H9 (cell line): Measurements from ENCODE around the gene C19orf47. TPM values are rescaled to one million over a fixed set of nuclear protein-coding genes. Genes with fewer than 3 reads are reported as not detected.

ENCODE experiments used
- DNase-seq: peaks from one replicate; pipeline ENCODE4 v3.0.0-alpha.2; 2017
- H2AFZ ChIP-seq: one replicate; pipeline ENCODE4 v1.6.1; 2013; ENCODE audit warnings: mild to moderate bottlenecking, low read length, control low read depth, moderate library complexity
- H2AK5ac ChIP-seq: 2 replicates; pipeline ENCODE4 v1.6.1; 2013; ENCODE audit warnings: low read length, control low read depth, mixed read lengths; ENCODE audit not compliant: insufficient read length
- H2BK120ac ChIP-seq: one replicate; pipeline ENCODE4 v1.6.1; 2013; ENCODE audit warnings: low read depth, mild to moderate bottlenecking, low read length, control low read depth, inconsistent platforms; ENCODE audit not compliant: poor library complexity, severe bottlenecking
- H2BK12ac ChIP-seq: 2 replicates; pipeline ENCODE4 v1.6.1; 2013; ENCODE audit warnings: low read length, control low read depth, mixed read lengths, low read depth; ENCODE audit not compliant: insufficient read length
- H2BK15ac ChIP-seq: 2 replicates; pipeline ENCODE4 v1.6.1; 2013; ENCODE audit warnings: low read depth, low read length, control low read depth
- H2BK20ac ChIP-seq: one replicate; pipeline ENCODE4 v1.6.1; 2013; ENCODE audit warnings: low read depth, mild to moderate bottlenecking, low read length, control low read depth, inconsistent platforms; ENCODE audit not compliant: poor library complexity, severe bottlenecking
- H2BK5ac ChIP-seq: 2 replicates; pipeline ENCODE4 v1.6.1; 2013; ENCODE audit warnings: low read length, control low read depth, mixed read lengths; ENCODE audit not compliant: insufficient read length
- H3K14ac ChIP-seq: 2 replicates; pipeline ENCODE4 v1.6.1; 2013; ENCODE audit warnings: low read length, control low read depth; ENCODE audit not compliant: insufficient read depth
- H3K18ac ChIP-seq: 2 replicates; pipeline ENCODE4 v1.6.1; 2013; ENCODE audit warnings: low read depth, mild to moderate bottlenecking, mixed read lengths, low read length, control low read depth; ENCODE audit not compliant: insufficient read length
- H3K23ac ChIP-seq: 2 replicates; pipeline ENCODE4 v1.6.1; 2013; ENCODE audit warnings: low read length, control low read depth, mixed read lengths, low read depth; ENCODE audit not compliant: insufficient read length
- H3K23me2 ChIP-seq: 2 replicates; pipeline ENCODE4 v1.6.1; 2013; ENCODE audit warnings: low read depth, mild to moderate bottlenecking, mixed read lengths, low read length, control low read depth; ENCODE audit not compliant: insufficient read length, poor library complexity, severe bottlenecking
- H3K27ac ChIP-seq: 2 replicates; pipeline ENCODE4 v1.5.1; 2013; ENCODE audit warnings: low read length, control low read depth, mixed read lengths, low read depth; ENCODE audit not compliant: insufficient read length
- H3K27me3 ChIP-seq: 2 replicates; pipeline ENCODE4 v1.6.1; 2013; ENCODE audit warnings: low read length, control low read depth, inconsistent platforms; ENCODE audit not compliant: insufficient read depth
- H3K4ac ChIP-seq: 2 replicates; pipeline ENCODE4 v1.6.1; 2013; ENCODE audit warnings: low read depth, mild to moderate bottlenecking, control low read depth, inconsistent platforms, low read length, moderate library complexity
- H3K4me1 ChIP-seq: 2 replicates; pipeline ENCODE4 v1.6.1; 2013; ENCODE audit warnings: low read length, control low read depth, inconsistent platforms; ENCODE audit not compliant: insufficient read depth
- H3K4me2 ChIP-seq: 2 replicates; pipeline ENCODE4 v1.6.1; 2013; ENCODE audit warnings: low read length, control low read depth, mixed read lengths; ENCODE audit not compliant: insufficient read length, insufficient read depth
- H3K56ac ChIP-seq: 2 replicates; pipeline ENCODE4 v1.6.1; 2013; ENCODE audit warnings: low read depth, mild to moderate bottlenecking, mixed read lengths, low read length, control low read depth; ENCODE audit not compliant: insufficient read length
- H3K79me1 ChIP-seq: 2 replicates; pipeline ENCODE4 v1.6.1; 2013; ENCODE audit warnings: low read depth, mild to moderate bottlenecking, moderate library complexity, low read length, control low read depth, inconsistent platforms; ENCODE audit not compliant: insufficient read depth, poor library complexity, severe bottlenecking
- H3K79me2 ChIP-seq: 2 replicates; pipeline ENCODE4 v1.6.1; 2013; ENCODE audit warnings: low read length, control low read depth, inconsistent platforms; ENCODE audit not compliant: insufficient read depth
- H3K9ac ChIP-seq: 2 replicates; pipeline ENCODE4 v1.6.1; 2013; ENCODE audit warnings: low read length, control low read depth, mixed read lengths; ENCODE audit not compliant: insufficient read length; ENCODE audit errors: extremely low read depth
- H3K9me3 ChIP-seq: one replicate; pipeline ENCODE4 v1.6.1; 2013; ENCODE audit warnings: low read depth, low read length, inconsistent platforms; ENCODE audit not compliant: control insufficient read depth
- H3T11ph ChIP-seq: one replicate; pipeline ENCODE4 v1.6.1; 2013; ENCODE audit warnings: mild to moderate bottlenecking, low read length, control low read depth, inconsistent platforms
- H4K20me1 ChIP-seq: one replicate; pipeline ENCODE4 v1.6.1; 2013; ENCODE audit not compliant: control insufficient read depth, insufficient read length, insufficient read depth
- H4K5ac ChIP-seq: 2 replicates; pipeline ENCODE4 v1.6.1; 2013; ENCODE audit warnings: low read depth, mild to moderate bottlenecking, mixed read lengths, low read length, control low read depth; ENCODE audit not compliant: insufficient read length
- H4K8ac ChIP-seq: replicated peaks from 2 replicates; pipeline ENCODE4 v1.6.1; 2013; ENCODE audit warnings: low read length, control low read depth, mixed read lengths, low read depth; ENCODE audit not compliant: insufficient read length
- H4K91ac ChIP-seq: 2 replicates; pipeline ENCODE4 v1.6.1; 2013; ENCODE audit warnings: low read depth, mild to moderate bottlenecking, moderate library complexity, mixed read lengths, low read length, control low read depth; ENCODE audit not compliant: insufficient read length
- H3K27ac Mint-ChIP-seq, 3 experiments: 2 replicates in 2 of 3; 3 replicates in 1 of 3; pipeline ENCODE4 v1.8.0; 2020 to 2021; ENCODE audit warnings: mixed read lengths in 3 of 3, mild to moderate bottlenecking in 1 of 3, moderate library complexity in 1 of 3
- H3K27me3 Mint-ChIP-seq: 2 replicates; pipeline ENCODE4 v1.8.0; 2021; ENCODE audit warnings: low read depth, mild to moderate bottlenecking, moderate library complexity, mixed read lengths
- H3K36me3 Mint-ChIP-seq, 3 experiments: 2 replicates in 2 of 3; 3 replicates in 1 of 3; pipeline ENCODE4 v1.8.0; 2020 to 2021; ENCODE audit warnings: low read depth in 3 of 3, mixed read lengths in 3 of 3; ENCODE audit not compliant: insufficient read depth in 1 of 3
- H3K4me1 Mint-ChIP-seq, 2 experiments: 2 replicates each; pipeline ENCODE4 v1.8.0; 2020; ENCODE audit warnings: mixed read lengths in 2 of 2
- H3K4me3 Mint-ChIP-seq, 2 experiments: 2 replicates in 1 of 2; 3 replicates in 1 of 2; pipeline ENCODE4 v1.8.0; 2020 to 2021; ENCODE audit warnings: mild to moderate bottlenecking in 2 of 2, mixed read lengths in 2 of 2, moderate library complexity in 1 of 2
- H3K9me3 Mint-ChIP-seq, 2 experiments: 2 replicates in 1 of 2; 3 replicates in 1 of 2; pipeline ENCODE4 v1.8.0; 2020; ENCODE audit warnings: mild to moderate bottlenecking in 2 of 2, mixed read lengths in 2 of 2, moderate library complexity in 1 of 2
- WGBS: extraction: QIAGEN DNeasy Blood & Tissue Kit; methylation state at CpG from one replicate; pipeline ENCODE4 v1.1.7; 2013; ENCODE audit warnings: missing lambda C conversion rate, low lambda C conversion rate, mixed read lengths; ENCODE audit not compliant: insufficient read length; ENCODE audit errors: extremely low coverage; 5-methylcytosine and 5-hydroxymethylcytosine counted together
- total RNA-seq: library from RNA; stranded (reverse); gene quantifications from 2 replicates; pipeline ENCODE4 v1.2.1, GENCODE V29; 2021
- TF ChIP-seq, protein P1 (sequence below): fragments of 200-600 bp; sonication (generic); conservative IDR thresholded peaks from 3 replicates; pipeline ENCODE4 v1.8.0; 2021; ENCODE audit warnings: antibody characterized with exemption, mild to moderate bottlenecking

C19orf47 gene
- total RNA-seq, 1 experiment from 2014 or later = 19.4 TPM

DNA sequence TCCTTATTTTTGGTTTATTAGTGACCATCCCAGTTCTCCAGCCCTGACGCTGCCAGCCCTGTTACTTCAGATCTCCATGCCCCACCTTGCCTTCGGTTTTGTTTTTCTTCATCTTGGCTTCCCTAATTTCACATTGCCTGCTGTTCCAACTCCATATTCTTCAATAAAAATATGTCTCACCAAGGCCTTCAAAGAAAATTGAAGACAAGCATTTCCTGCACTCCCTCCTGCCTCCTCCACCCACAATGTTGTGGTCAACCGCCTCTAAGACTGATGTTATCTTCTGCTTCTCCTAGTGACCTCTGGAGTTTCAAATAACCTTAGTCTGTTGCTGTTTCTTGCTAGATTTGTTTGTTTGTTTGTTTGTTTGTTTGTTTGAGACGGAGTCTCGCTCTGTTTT lies 14.9 kb upstream of the C19orf47 start:
- Histone ChIP-seq H3K4me1 (no peaks in the 10 kb centered on the region), H3K27ac (no peak overlapping the region), H4K91ac (no peak overlapping the region), H2BK15ac (no peak overlapping the region), H3K4me2 (no peak overlapping the region), H2AFZ (no peak overlapping the region), H3K27me3 (no peaks in the 10 kb centered on the region), H3K18ac (no peak overlapping the region), H4K8ac (no peak overlapping the region), H2BK5ac (no peak overlapping the region), H4K20me1 (no peaks in the 10 kb centered on the region), H2BK20ac (no peak overlapping the region), H3T11ph (no peak overlapping the region), H2BK120ac (no peak overlapping the region), H3K23me2 (peaks cover 7% of the 10 kb centered on the region), H3K56ac (no peak overlapping the region), H3K9ac (no peak overlapping the region), H3K14ac (no peak overlapping the region), H3K23ac (no peak overlapping the region), H3K4ac (no peak overlapping the region), H3K79me1 (no peaks in the 10 kb centered on the region), H4K5ac (no peak overlapping the region), H3K9me3 (no peaks in the 10 kb centered on the region), H2AK5ac (no peak overlapping the region), H2BK12ac (no peak overlapping the region), H3K79me2 (no peaks in the 10 kb centered on the region)
- peaks cover 18 to 27% of the 10 kb centered on the region in 2 experiments for H3K4me1 Mint-ChIP-seq
- TF ChIP-seq, protein P1, sequence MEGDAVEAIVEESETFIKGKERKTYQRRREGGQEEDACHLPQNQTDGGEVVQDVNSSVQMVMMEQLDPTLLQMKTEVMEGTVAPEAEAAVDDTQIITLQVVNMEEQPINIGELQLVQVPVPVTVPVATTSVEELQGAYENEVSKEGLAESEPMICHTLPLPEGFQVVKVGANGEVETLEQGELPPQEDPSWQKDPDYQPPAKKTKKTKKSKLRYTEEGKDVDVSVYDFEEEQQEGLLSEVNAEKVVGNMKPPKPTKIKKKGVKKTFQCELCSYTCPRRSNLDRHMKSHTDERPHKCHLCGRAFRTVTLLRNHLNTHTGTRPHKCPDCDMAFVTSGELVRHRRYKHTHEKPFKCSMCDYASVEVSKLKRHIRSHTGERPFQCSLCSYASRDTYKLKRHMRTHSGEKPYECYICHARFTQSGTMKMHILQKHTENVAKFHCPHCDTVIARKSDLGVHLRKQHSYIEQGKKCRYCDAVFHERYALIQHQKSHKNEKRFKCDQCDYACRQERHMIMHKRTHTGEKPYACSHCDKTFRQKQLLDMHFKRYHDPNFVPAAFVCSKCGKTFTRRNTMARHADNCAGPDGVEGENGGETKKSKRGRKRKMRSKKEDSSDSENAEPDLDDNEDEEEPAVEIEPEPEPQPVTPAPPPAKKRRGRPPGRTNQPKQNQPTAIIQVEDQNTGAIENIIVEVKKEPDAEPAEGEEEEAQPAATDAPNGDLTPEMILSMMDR = no peak
- H3K36me3 Mint-ChIP-seq = peaks cover 5 to 13% (median 12%) of the 10 kb centered on the region in 3 experiments; a peak in 5 of 7 replicates
- H3K4me3 Mint-ChIP-seq = no peak overlapping the region; a peak in 1 of 5 replicates
- no peaks in the 10 kb centered on the region for H3K9me3 Mint-ChIP-seq
- WGBS = no CpG with 5 or more reads among the region's 5 CpGs
- H3K27ac Mint-ChIP-seq = peak overlapping the region in 1 of 3 experiments; percentile 14; a peak in 2 of 7 replicates
- no peak for DNase-seq
- H3K27me3 Mint-ChIP-seq = no peaks in the 10 kb centered on the region; the same call in 1 of the 2 replicates
